ENCODE data around the gene PHF14. TPM values are rescaled to one million over a fixed set of nuclear protein-coding genes. Genes with fewer than 3 reads are reported as not detected.

The PHF14 gene
- total RNA-seq, 1 experiment from 2014 or later: 50.8 TPM

DNA sequence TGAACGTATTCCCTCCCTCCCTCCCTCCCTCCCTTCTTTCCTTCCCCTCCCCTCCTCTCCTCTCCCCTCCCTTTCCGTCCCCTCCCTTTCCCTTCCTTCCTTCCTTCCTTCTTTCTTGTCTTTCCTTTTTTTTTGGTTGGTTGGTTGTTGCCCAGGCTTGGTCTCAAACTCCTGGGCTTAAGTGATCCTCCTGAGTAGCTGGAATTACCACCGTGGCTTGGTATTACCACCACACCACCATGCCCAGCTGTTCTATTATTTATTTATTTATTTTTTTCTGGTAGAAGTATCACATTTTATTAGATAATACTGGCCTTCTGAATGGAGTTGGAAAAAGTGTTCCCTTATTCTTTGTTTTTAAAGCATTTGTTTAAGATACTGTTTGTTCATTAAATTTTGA is 95.9 kb downstream of the PHF14 start:
- peaks cover 0 to 5% of the 10 kb centered on the region in 2 experiments; a peak in 2 of 5 replicates for H3K9me3 Mint-ChIP-seq
- H2BK15ac ChIP-seq (ENCODE audit: low read depth, low read length): no peak overlapping the region
- H4K8ac ChIP-seq (replicated peaks; ENCODE audit: insufficient read length, low read depth, low read length): no peak overlapping the region
- no peak overlapping the region for H3K18ac ChIP-seq (ENCODE audit: insufficient read length, low read depth, low read length)
- no peak overlapping the region for H3K56ac ChIP-seq (ENCODE audit: insufficient read length, low read depth, low read length)
- no peak overlapping the region for H2BK120ac ChIP-seq (ENCODE audit: low read depth, low read length, poor library complexity, severe bottlenecking)
- H3K9me3 ChIP-seq (ENCODE audit: control insufficient read depth, low read depth, low read length): no peaks in the 10 kb centered on the region
- no peaks in the 10 kb centered on the region for H3K23me2 ChIP-seq (ENCODE audit: insufficient read length, low read depth, low read length, poor library complexity, severe bottlenecking)
- H4K91ac ChIP-seq (ENCODE audit: insufficient read length, low read depth, low read length): no peak overlapping the region
- no peak overlapping the region for H3K14ac ChIP-seq (ENCODE audit: insufficient read depth, low read length)
- no peak overlapping the region for H3K9ac ChIP-seq (ENCODE audit: extremely low read depth, insufficient read length, low read length)
- TF ChIP-seq, protein P1, sequence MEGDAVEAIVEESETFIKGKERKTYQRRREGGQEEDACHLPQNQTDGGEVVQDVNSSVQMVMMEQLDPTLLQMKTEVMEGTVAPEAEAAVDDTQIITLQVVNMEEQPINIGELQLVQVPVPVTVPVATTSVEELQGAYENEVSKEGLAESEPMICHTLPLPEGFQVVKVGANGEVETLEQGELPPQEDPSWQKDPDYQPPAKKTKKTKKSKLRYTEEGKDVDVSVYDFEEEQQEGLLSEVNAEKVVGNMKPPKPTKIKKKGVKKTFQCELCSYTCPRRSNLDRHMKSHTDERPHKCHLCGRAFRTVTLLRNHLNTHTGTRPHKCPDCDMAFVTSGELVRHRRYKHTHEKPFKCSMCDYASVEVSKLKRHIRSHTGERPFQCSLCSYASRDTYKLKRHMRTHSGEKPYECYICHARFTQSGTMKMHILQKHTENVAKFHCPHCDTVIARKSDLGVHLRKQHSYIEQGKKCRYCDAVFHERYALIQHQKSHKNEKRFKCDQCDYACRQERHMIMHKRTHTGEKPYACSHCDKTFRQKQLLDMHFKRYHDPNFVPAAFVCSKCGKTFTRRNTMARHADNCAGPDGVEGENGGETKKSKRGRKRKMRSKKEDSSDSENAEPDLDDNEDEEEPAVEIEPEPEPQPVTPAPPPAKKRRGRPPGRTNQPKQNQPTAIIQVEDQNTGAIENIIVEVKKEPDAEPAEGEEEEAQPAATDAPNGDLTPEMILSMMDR (conservative IDR thresholded peaks at IDR 0.05): no peak
- H3K27ac ChIP-seq (ENCODE audit: insufficient read length, low read depth, low read length): no peak overlapping the region
- no peaks in the 10 kb centered on the region for H3K27me3 Mint-ChIP-seq (ENCODE audit: low read depth)
- no peaks in the 10 kb centered on the region for H3K4me1 ChIP-seq (ENCODE audit: insufficient read depth, low read length)
- H2BK20ac ChIP-seq (ENCODE audit: low read depth, low read length, poor library complexity, severe bottlenecking): no peak overlapping the region
- no peaks in the 10 kb centered on the region for H3K79me1 ChIP-seq (ENCODE audit: insufficient read depth, low read depth, low read length, poor library complexity, severe bottlenecking)
- peaks cover 14 to 20% (median 15%) of the 10 kb centered on the region in 3 experiments for H3K36me3 Mint-ChIP-seq (ENCODE audit: insufficient read depth in 1 of 3, low read depth in 3 of 3)
- no peak overlapping the region for H3T11ph ChIP-seq (ENCODE audit: low read length)
- H3K79me2 ChIP-seq (ENCODE audit: insufficient read depth, low read length): no peaks in the 10 kb centered on the region
- H3K4me3 Mint-ChIP-seq: no peak overlapping the region
- H2AFZ ChIP-seq (ENCODE audit: low read length): no peak overlapping the region
- no peak overlapping the region for H3K4ac ChIP-seq (ENCODE audit: low read depth, low read length)
- no peak overlapping the region for H3K27ac Mint-ChIP-seq
- H2AK5ac ChIP-seq (ENCODE audit: insufficient read length, low read length): no peak overlapping the region
- DNase-seq: no peak
- H4K5ac ChIP-seq (ENCODE audit: insufficient read length, low read depth, low read length): no peak overlapping the region
- no peak overlapping the region for H3K23ac ChIP-seq (ENCODE audit: insufficient read length, low read depth, low read length)
- H2BK12ac ChIP-seq (ENCODE audit: insufficient read length, low read depth, low read length): no peak overlapping the region
- no peak overlapping the region for H3K4me2 ChIP-seq (ENCODE audit: insufficient read depth, insufficient read length, low read length)
- H3K4me1 Mint-ChIP-seq: peaks cover 7% of the 10 kb centered on the region in 2 experiments
- no CpG with 5 or more reads among the region's 3 CpGs for WGBS (ENCODE audit: extremely low coverage, insufficient read length, low lambda C conversion rate)
- H4K20me1 ChIP-seq (ENCODE audit: control insufficient read depth, insufficient read depth, insufficient read length): no peaks in the 10 kb centered on the region
- H2BK5ac ChIP-seq (ENCODE audit: insufficient read length, low read length): no peak overlapping the region
- H3K27me3 ChIP-seq (ENCODE audit: insufficient read depth, low read length): no peaks in the 10 kb centered on the region

All from H9 (cell line).